ENCODE data around the gene SNRPD3.
"Not testable (repeated sequence)": the region's sequence is repeated elsewhere in the genome, so short reads cannot be mapped to it uniquely, and the experiment has no call there.

SNRPD3 gene

GRCh38 chr22:24589518-24590030, 33.8 kb downstream of the SNRPD3 start:
- no peak for TF ChIP-seq CTCF (IDR thresholded peaks at IDR 0.05; ENCODE audit: extremely low read depth, missing control alignments)
- no peak for DNase-seq (ENCODE audit: low spot score)

GRCh38 chr22:24590596-24591173, 34.9 kb downstream of the SNRPD3 start:
- no peak for DNase-seq (ENCODE audit: low spot score)
- TF ChIP-seq CTCF (IDR thresholded peaks at IDR 0.05; ENCODE audit: extremely low read depth, missing control alignments), result no peak

DNA sequence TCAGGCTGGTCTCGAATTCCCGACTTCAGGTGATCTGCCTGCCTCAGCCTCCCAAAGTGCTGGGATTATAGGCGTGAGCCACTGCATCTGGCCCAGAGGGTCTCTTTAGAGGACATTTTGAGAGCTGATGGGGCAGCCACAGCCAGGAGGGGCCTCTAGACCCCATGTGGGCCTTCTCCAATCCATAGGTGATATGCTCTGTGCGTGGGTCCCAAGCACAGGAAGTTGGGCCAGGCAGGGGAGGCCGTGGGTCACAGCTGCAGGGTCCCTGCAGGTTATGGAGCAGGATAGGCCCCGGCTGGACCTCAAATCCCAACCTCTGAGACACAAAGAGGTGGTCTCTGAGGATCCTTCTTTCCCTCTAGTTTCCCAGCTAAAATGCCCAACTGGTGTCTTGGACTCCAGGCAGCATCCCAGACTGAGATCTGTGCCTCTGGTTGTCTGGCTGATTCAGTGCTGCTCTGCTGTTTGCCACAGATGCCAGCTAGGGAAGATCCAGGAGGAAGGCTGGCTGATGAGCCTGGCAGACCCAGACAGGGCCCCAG, 35.6 kb downstream of the SNRPD3 start:
- DNase-seq (ENCODE audit: low spot score), result peak; percentile 23
- TF ChIP-seq CTCF (IDR thresholded peaks at IDR 0.05; ENCODE audit: extremely low read depth, missing control alignments), result no peak

GRCh38 chr22:24592058-24592850, 36.5 kb downstream of the SNRPD3 start:
- DNase-seq (ENCODE audit: low spot score), result peak; percentile 68
- TF ChIP-seq CTCF (IDR thresholded peaks at IDR 0.05; ENCODE audit: extremely low read depth, missing control alignments), result no peak

- DNase-seq (ENCODE audit: low spot score), result peak; percentile 96
- TF ChIP-seq CTCF (IDR thresholded peaks at IDR 0.05; ENCODE audit: extremely low read depth, missing control alignments), result no peak
Measured at GRCh38 chr22:24592851-24593558, 37.2 kb downstream of the SNRPD3 start, which contains the start of gene LRRC75B. Gene LRRC75B (minus strand): TSS chr22:24593073. CDS start chr22:24593039, 34 bp downstream.

DNA sequence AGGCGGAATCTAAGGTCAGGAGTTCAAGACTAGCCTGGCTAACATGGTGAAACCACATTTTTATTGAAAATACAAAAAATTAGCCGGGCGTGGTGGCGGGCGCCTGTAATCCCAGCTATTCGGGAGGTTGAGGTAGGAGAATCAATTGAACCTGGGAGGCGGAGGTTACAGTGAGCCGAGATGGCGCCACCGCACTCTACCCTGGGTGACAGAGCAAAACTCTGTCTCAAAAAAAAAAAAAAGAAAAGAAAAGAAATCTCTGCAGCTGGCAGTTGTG, 37.7 kb downstream of the SNRPD3 start:
- DNase-seq (ENCODE audit: low spot score), result not testable (repeated sequence)

GRCh38 chr22:24593836-24594568, 38.2 kb downstream of the SNRPD3 start:
- no peak for TF ChIP-seq CTCF (IDR thresholded peaks at IDR 0.05; ENCODE audit: extremely low read depth, missing control alignments)
- DNase-seq (ENCODE audit: low spot score), result peak; percentile 14

Measured in GM20000 (cell line).